KMS-11 (cell line): ENCODE data around the gene ACADL.

ENCODE experiments used
- H2AFZ ChIP-seq: fragments of 200-600 bp; sonication (generic); 2 replicates; pipeline ENCODE4 v1.6.1; 2016; ENCODE audit warnings: antibody characterized with exemption, mixed run types, low read depth
- H3K27ac ChIP-seq: fragments of 200-600 bp; sonication (generic); 2 replicates; pipeline ENCODE4 v1.6.1; 2016; ENCODE audit warnings: mild to moderate bottlenecking, mixed run types
- H3K27me3 ChIP-seq: fragments of 200-600 bp; sonication (generic); 2 replicates; pipeline ENCODE4 v1.6.1; 2017; ENCODE audit warnings: mild to moderate bottlenecking, low read depth, mixed run types, moderate library complexity; ENCODE audit not compliant: insufficient read depth
- H3K36me3 ChIP-seq: fragments of 200-600 bp; sonication (generic); 2 replicates; pipeline ENCODE4 v1.6.1; 2017; ENCODE audit warnings: mild to moderate bottlenecking, mixed run types; ENCODE audit not compliant: insufficient read depth
- H3K4me1 ChIP-seq: fragments of 200-600 bp; sonication (generic); 2 replicates; pipeline ENCODE4 v1.6.1; 2016; ENCODE audit warnings: mild to moderate bottlenecking, low read depth, mixed run types; ENCODE audit not compliant: poor library complexity, severe bottlenecking
- H3K4me2 ChIP-seq: fragments of 200-600 bp; sonication (generic); 2 replicates; pipeline ENCODE4 v1.7.0; 2016; ENCODE audit warnings: mild to moderate bottlenecking, mixed run types
- H3K4me3 ChIP-seq: fragments of 200-600 bp; sonication (generic); IDR thresholded peaks from 2 replicates; pipeline ENCODE4 v1.6.1; 2017; ENCODE audit warnings: low read depth, low read length, mixed read lengths; ENCODE audit not compliant: insufficient read depth
- H3K79me2 ChIP-seq: fragments of 200-600 bp; sonication (generic); 2 replicates; pipeline ENCODE4 v1.6.1; 2016; ENCODE audit warnings: low read depth, mixed run types; ENCODE audit not compliant: insufficient read depth
- H3K9ac ChIP-seq: fragments of 200-600 bp; sonication (generic); 2 replicates; pipeline ENCODE4 v1.6.1; 2016; ENCODE audit warnings: mild to moderate bottlenecking, mixed run types
- H4K20me1 ChIP-seq: fragments of 200-600 bp; sonication (generic); 2 replicates; pipeline ENCODE4 v1.6.1; 2016; ENCODE audit warnings: mild to moderate bottlenecking, mixed run types; ENCODE audit not compliant: insufficient read depth
- CTCF ChIP-seq: fragments of 200-600 bp; sonication (generic); conservative IDR thresholded peaks from 2 replicates; pipeline ENCODE4 v1.6.1; 2017; ENCODE audit warnings: low read depth, mild to moderate bottlenecking, antibody characterized with exemption, low read length, moderate library complexity, mixed read lengths

The ACADL gene

DNA sequence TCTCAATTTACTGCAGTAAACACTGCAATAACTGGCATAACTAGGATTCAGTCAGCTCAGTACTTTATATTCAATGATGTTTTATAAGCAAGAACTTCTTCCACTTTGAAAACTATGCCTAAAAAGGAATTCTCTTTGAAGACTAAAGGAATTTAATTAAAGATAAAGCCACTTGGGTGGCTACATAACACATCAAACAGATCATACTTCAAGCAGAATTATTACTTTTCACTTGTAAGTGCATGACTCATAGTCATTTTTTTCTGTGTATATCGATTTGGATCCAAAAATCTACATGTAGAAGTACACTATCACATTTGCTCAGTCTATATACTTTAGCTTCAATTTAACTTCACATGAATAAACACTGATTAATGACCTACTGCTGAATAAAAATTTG lies 58.0 kb downstream of the ACADL start:
- Histone ChIP-seq H3K4me3 (no peak overlapping the region), H4K20me1 (no peaks in the 10 kb centered on the region), H3K27ac (peak overlapping the region; percentile 82), H3K79me2 (peaks cover 78% of the 10 kb centered on the region), H3K4me1 (peaks cover 51% of the 10 kb centered on the region), H3K4me2 (peak overlapping the region; percentile 85), H3K9ac (0 out of 2 replicates have a peak overlapping the region, but pooled peaks have one; percentile 19), H3K27me3 (no peaks in the 10 kb centered on the region), H2AFZ (no peak overlapping the region), H3K36me3 (no peaks in the 10 kb centered on the region)
- no peak for TF ChIP-seq CTCF

- H3K9ac ChIP-seq, result no peak overlapping the region
These were observed 62.7 kb downstream of the ACADL start for GRCh38 chr2:210162466-210163124.

GRCh38 chr2:210159059-210159458 lies 66.2 kb downstream of the ACADL start:
- Histone ChIP-seq H4K20me1 (no peaks in the 10 kb centered on the region), H3K4me1 (no peaks in the 10 kb centered on the region), H3K4me2 (no peak overlapping the region), H3K9ac (no peak overlapping the region), H3K27ac (no peak overlapping the region), H3K4me3 (no peak overlapping the region), H3K36me3 (no peaks in the 10 kb centered on the region), H2AFZ (no peak overlapping the region), H3K79me2 (peaks cover 70% of the 10 kb centered on the region), H3K27me3 (no peaks in the 10 kb centered on the region)
- no peak for TF ChIP-seq CTCF

More at GRCh38 chr2:210162466-210163124, 62.7 kb downstream of the ACADL start:
- Histone ChIP-seq H3K79me2 (peaks cover 83% of the 10 kb centered on the region), H3K4me2 (no peak overlapping the region), H3K4me1 (peaks cover 35% of the 10 kb centered on the region), H3K4me3 (no peak overlapping the region), H2AFZ (no peak overlapping the region), H3K27me3 (no peaks in the 10 kb centered on the region), H3K27ac (no peak overlapping the region), H3K36me3 (no peaks in the 10 kb centered on the region), H4K20me1 (no peaks in the 10 kb centered on the region)
- no peak for TF ChIP-seq CTCF

- no peak overlapping the region for H2AFZ ChIP-seq
- peaks cover 4% of the 10 kb centered on the region; the same call in 1 of the 2 replicates for H3K36me3 ChIP-seq
- no peak overlapping the region for H3K27ac ChIP-seq
- H4K20me1 ChIP-seq, result no peaks in the 10 kb centered on the region
- H3K9ac ChIP-seq, result no peak overlapping the region
- no peak overlapping the region for H3K4me3 ChIP-seq
- peaks cover 63% of the 10 kb centered on the region for H3K79me2 ChIP-seq
- no peak overlapping the region for H3K4me2 ChIP-seq
- H3K27me3 ChIP-seq, result no peaks in the 10 kb centered on the region
- no peak for TF ChIP-seq CTCF
- no peaks in the 10 kb centered on the region for H3K4me1 ChIP-seq
These were observed 67.0 kb downstream of the ACADL start for GRCh38 chr2:210158236-210158635.
